Omental fat pad (tissue), 4 donors: ENCODE measurements around the gene OR5AU1. TPM values are rescaled to one million over a fixed set of nuclear protein-coding genes. Genes with fewer than 3 reads are reported as not detected.
"Not testable (repeated sequence)": the region's sequence is repeated elsewhere in the genome, so short reads cannot be mapped to it uniquely, and the experiment has no call there.

Experiments
- ATAC-seq: fragments of 150-250 bp; one replicate; pipeline ENCODE4 v1.9.1; 2016; ENCODE audit warnings: mild to moderate bottlenecking, moderate library complexity; ENCODE audit not compliant: low FRiP score
- DNase-seq: peaks from one replicate; pipeline ENCODE4 v3.0.0-alpha.2; 2019; ENCODE audit warnings: low spot score
- CTCF ChIP-seq, 3 donors: fragments of 450-650 bp; IDR thresholded peaks; one replicate each; pipeline ENCODE4 v1.5.1; 2016 to 2017; ENCODE audit warnings: antibody characterized with exemption in 3 of 3, mild to moderate bottlenecking in 3 of 3, moderate library complexity in 2 of 3
- total RNA-seq, 4 donors: library from RNA; depleted of rRNA; stranded (reverse); fragments of >200 nt; gene quantifications; one replicate each; pipeline ENCODE4 v1.1.0, GENCODE V29; 2016

The OR5AU1 gene
- total RNA-seq, 4 donors from 2014 or later, result 0.09 TPM; not detected in 3

- no peak for DNase-seq
- TF ChIP-seq CTCF (IDR thresholded peaks at IDR 0.05), result no peak
- ATAC-seq, result no peak
Observed at GRCh38 chr14:21168055-21168454, 12.2 kb upstream of the OR5AU1 start.

GRCh38 chr14:21165670-21166069 lies 9.8 kb upstream of the OR5AU1 start:
- ATAC-seq, DNase-seq: not testable (repeated sequence)

GRCh38 chr14:21165002-21165605 lies 9.2 kb upstream of the OR5AU1 start:
- DNase-seq, ATAC-seq: not testable (repeated sequence)

- no peak for DNase-seq
- no peak for TF ChIP-seq CTCF (IDR thresholded peaks at IDR 0.05)
- no peak for ATAC-seq
Observed at GRCh38 chr14:21163871-21164291, 8.0 kb upstream of the OR5AU1 start.

- DNase-seq, result no peak
- no peak for TF ChIP-seq CTCF (IDR thresholded peaks at IDR 0.05)
- no peak for ATAC-seq
Observed at GRCh38 chr14:21162081-21162480, 6.2 kb upstream of the OR5AU1 start.

GRCh38 chr14:21160061-21160610 lies 4.3 kb upstream of the OR5AU1 start:
- DNase-seq, result no peak
- ATAC-seq, result no peak
- TF ChIP-seq CTCF (IDR thresholded peaks at IDR 0.05), result no peak

GRCh38 chr14:21158175-21158574 lies 2.3 kb upstream of the OR5AU1 start:
- not testable (repeated sequence) for DNase-seq, ATAC-seq

GRCh38 chr14:21149641-21150367 lies 6.1 kb downstream of the OR5AU1 start:
- DNase-seq, result no peak
- TF ChIP-seq CTCF (IDR thresholded peaks at IDR 0.05), result no peak
- no peak for ATAC-seq
